ENCODE results near the gene DNAAF6.

GRCh38 chrX:107168257-107168656 is 38.2 kb upstream of the DNAAF6 start:
- TF ChIP-seq, protein P1, sequence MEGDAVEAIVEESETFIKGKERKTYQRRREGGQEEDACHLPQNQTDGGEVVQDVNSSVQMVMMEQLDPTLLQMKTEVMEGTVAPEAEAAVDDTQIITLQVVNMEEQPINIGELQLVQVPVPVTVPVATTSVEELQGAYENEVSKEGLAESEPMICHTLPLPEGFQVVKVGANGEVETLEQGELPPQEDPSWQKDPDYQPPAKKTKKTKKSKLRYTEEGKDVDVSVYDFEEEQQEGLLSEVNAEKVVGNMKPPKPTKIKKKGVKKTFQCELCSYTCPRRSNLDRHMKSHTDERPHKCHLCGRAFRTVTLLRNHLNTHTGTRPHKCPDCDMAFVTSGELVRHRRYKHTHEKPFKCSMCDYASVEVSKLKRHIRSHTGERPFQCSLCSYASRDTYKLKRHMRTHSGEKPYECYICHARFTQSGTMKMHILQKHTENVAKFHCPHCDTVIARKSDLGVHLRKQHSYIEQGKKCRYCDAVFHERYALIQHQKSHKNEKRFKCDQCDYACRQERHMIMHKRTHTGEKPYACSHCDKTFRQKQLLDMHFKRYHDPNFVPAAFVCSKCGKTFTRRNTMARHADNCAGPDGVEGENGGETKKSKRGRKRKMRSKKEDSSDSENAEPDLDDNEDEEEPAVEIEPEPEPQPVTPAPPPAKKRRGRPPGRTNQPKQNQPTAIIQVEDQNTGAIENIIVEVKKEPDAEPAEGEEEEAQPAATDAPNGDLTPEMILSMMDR (conservative IDR thresholded peaks at IDR 0.05; ENCODE audit: low read depth, low read length) = no peak
- TF ChIP-seq EZH2 (IDR thresholded peaks at IDR 0.05; ENCODE audit: low read length, unreplicated experiment) = no peak

Data from PC-3 (cell line).